Spinal cord (tissue), 10 donors: ENCODE data around the gene ATP5F1E. TPM values are rescaled to one million over a fixed set of nuclear protein-coding genes. Genes with fewer than 3 reads are reported as not detected.
"Not testable (repeated sequence)": the region's sequence is repeated elsewhere in the genome, so short reads cannot be mapped to it uniquely, and the experiment has no call there.

Experiments used
- DNase-seq, 6 donors: peaks; one replicate each; pipeline versions ENCODE4 v3.0.0 to v3.0.0-alpha.2; 2013 to 2015; ENCODE audit warnings: low spot score in 6 of 6, low read depth in 4 of 6
- H3K27ac ChIP-seq: one replicate; pipeline ENCODE4 v1.5.1; 2013; ENCODE audit warnings: low read depth, low read length, control low read depth
- H3K27me3 ChIP-seq: one replicate; pipeline ENCODE4 v1.6.1; 2013; ENCODE audit warnings: low read length; ENCODE audit not compliant: control insufficient read depth, insufficient read depth
- H3K36me3 ChIP-seq: one replicate; pipeline ENCODE4 v1.6.1; 2013; ENCODE audit warnings: low read length; ENCODE audit not compliant: control insufficient read depth, insufficient read depth
- H3K4me1 ChIP-seq: one replicate; pipeline ENCODE4 v1.6.1; 2013; ENCODE audit warnings: low read length; ENCODE audit not compliant: control insufficient read depth, insufficient read depth
- H3K4me3 ChIP-seq: one replicate; pipeline ENCODE4 v1.5.1; 2013; ENCODE audit warnings: low read depth, low read length, control low read depth
- H3K9me3 ChIP-seq: one replicate; pipeline ENCODE4 v1.6.1; 2013; ENCODE audit warnings: low read length; ENCODE audit not compliant: control insufficient read depth, insufficient read depth
- WGBS: methylation state at CpG from one replicate; pipeline ENCODE4 v1.1.5; 2013; ENCODE audit warnings: missing lambda C conversion rate; ENCODE audit not compliant: insufficient coverage; 5-methylcytosine and 5-hydroxymethylcytosine counted together
- polyA plus RNA-seq, 2 donors: library from polyadenylated mRNA; unstranded; fragments of 120-200 nt; gene quantifications; one replicate each; pipeline ENCODE4 v1.2.1, GENCODE V29; 2013; ENCODE audit not compliant: insufficient read length in 2 of 2
- total RNA-seq, 2 donors: library from RNA; depleted of rRNA in 1 of 2; stranded (reverse); fragments of 120-200 nt in 1 of 2; fragments of >200 nt in 1 of 2; gene quantifications; one replicate each; pipeline versions ENCODE4 v1.2.3 to v1.2.4, GENCODE V29; 2013 to 2014
- donor health status: healthy.

The ATP5F1E gene
- total and polyA plus RNA-seq, 4 donors = 30.7 to 270 (median 167) TPM

DNA sequence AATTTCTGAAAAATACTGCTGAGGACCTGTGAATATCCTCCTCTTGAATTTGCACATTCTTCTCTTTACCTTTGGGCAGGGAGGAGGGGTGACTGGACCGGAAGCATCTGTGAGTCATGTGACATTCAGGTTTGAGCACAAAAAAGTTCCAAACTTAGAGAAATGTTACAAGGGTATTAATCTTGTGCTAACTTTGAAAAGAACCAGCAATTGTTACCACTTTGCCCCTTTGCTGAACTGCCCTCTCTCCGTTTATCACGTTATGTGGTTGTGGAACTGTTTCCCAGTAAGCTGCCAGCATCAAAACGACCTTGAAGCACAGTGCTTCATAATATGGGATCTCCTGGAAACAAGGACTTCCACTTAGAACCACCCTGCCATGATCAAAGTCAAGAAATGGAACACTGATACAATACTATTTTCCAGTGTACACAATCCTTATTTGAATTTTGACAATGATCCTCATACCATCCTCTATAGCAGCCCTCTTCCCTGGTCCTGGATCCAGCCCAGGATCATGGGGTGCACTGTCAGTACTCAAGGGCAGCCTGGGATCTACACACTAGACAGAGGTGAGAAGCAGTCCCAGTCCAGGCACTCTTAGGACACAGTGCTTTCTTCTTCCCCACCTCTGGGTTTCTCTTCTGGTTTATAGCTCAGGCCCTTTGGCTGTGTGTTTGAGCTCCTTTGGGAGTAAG lies 15.2 kb downstream of the ATP5F1E start:
- Histone ChIP-seq H3K27ac (no peak overlapping the region), H3K4me1 (no peaks in the 10 kb centered on the region), H3K27me3 (no peaks in the 10 kb centered on the region), H3K4me3 (no peak overlapping the region), H3K9me3 (no peaks in the 10 kb centered on the region), H3K36me3 (peaks cover 19% of the 10 kb centered on the region)
- no peak for DNase-seq
- 70% methylated on average over 4 of the region's 4 CpGs for WGBS

- Histone ChIP-seq H3K9me3 (no peaks in the 10 kb centered on the region), H3K36me3 (peaks cover 19% of the 10 kb centered on the region), H3K4me1 (peaks cover 4% of the 10 kb centered on the region), H3K27me3 (no peaks in the 10 kb centered on the region), H3K27ac (no peak overlapping the region), H3K4me3 (no peak overlapping the region)
- no peak for DNase-seq
- 81% methylated on average over 15 of the region's 16 CpGs for WGBS
Measured at GRCh38 chr20:59015812-59016711, 16.1 kb downstream of the ATP5F1E start.

DNA sequence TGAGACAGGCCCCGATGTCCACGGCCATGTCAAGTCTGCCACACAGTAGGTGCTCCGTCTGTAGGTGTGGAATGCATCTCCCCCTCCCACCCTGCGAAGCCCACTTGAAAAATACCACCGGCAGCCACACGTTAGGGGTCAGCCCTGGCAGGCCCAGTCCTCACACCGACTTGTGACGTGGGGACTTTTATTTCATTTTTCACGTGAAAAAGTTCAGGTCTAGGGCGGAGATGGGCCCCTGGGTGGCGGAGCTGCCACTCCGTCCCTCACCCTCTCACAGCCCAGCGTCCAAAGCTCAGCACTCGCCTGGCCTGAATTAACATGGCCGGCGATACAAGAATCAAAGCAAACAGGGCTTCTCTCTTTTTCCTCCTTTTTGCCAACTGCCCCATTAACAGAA lies 16.7 kb downstream of the ATP5F1E start:
- Histone ChIP-seq H3K36me3 (peaks cover 19% of the 10 kb centered on the region), H3K27me3 (no peaks in the 10 kb centered on the region)

DNA sequence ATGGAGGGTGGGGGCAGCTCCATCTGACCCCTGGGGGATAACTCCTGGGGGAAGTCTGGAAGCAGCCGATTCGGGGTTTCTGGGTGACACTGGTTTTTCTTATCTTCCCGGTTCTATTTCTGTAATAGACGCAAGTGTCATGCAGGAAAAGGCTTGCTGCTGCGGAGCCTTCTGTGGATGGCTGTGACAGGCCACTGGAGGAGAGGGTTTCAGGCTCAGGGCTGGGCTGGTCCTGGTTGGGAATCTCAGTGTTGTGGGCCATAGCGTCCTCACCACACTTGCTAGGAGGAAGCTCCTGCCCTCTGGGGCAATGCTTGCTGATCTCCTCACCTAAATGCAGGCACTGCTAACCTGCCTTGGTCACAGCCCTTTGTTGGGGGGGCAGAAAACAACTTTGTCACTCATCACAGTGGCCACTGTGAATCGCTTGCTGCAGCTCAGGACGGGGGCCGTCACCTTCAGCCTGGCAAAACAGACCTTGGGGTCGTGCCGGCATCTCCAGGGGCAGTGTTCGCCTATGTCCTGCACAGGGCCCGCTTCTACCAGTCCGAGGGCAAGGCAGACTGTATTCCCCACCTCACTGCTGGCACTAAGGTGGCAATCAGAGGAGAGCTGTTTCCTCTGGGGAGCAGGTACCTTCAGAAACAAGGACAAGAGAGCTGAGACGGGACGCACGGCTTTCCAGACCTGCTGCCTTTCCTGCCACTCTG lies 17.3 kb downstream of the ATP5F1E start:
- no peak for DNase-seq
- Histone ChIP-seq H3K36me3 (peaks cover 19% of the 10 kb centered on the region), H3K4me3 (no peak overlapping the region), H3K4me1 (peaks cover 13% of the 10 kb centered on the region), H3K27ac (no peak overlapping the region), H3K27me3 (no peaks in the 10 kb centered on the region), H3K9me3 (no peaks in the 10 kb centered on the region)
- WGBS = 93% methylated on average over 17 of the region's 17 CpGs

More for the DNA sequence above, 16.7 kb downstream of the ATP5F1E start:
- DNase-seq = no peak
- Histone ChIP-seq H3K4me1 (peaks cover 10% of the 10 kb centered on the region), H3K9me3 (no peaks in the 10 kb centered on the region), H3K27ac (no peak overlapping the region), H3K4me3 (no peak overlapping the region)
- WGBS = 84% methylated on average over 11 of the region's 16 CpGs

DNA sequence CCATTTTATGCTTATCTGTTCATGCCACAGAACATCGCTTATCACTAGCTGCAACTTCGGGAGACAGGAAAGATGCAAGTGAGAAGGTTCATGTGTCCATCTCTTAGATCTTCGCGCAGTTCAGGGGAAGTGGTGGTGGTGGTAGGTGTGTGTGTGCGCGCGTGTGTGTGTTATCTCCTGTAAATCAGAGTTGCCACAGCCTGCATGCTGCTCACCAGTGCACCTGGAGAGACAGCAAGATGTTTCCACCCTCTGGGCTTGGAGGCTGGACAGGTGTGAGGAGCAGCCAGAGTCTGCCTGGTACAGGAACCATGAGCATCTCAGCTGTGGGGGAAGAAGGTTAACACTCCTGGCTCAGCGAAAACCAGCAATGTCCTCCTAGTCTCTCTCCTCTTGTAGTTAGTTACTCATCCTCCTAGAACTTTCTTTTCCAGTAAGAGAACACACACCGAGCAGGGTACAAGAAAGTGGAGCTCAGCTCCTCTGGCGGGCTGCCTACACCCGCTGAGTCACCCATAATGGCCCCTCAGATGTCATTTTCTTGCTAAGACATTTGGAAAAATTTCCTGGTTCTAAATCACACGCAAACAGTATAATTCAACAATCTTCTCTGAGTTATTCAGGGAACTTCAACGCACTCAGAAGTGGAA lies 18.1 kb downstream of the ATP5F1E start:
- Histone ChIP-seq H3K9me3 (no peaks in the 10 kb centered on the region), H3K4me1 (peaks cover 13% of the 10 kb centered on the region), H3K4me3 (no peak overlapping the region), H3K27ac (no peak overlapping the region), H3K27me3 (no peaks in the 10 kb centered on the region), H3K36me3 (peaks cover 17% of the 10 kb centered on the region)
- no peak for DNase-seq
- WGBS = 80% methylated on average over 12 of the region's 13 CpGs

GRCh38 chr20:59013031-59013951 lies 18.8 kb downstream of the ATP5F1E start:
- no peak for DNase-seq
- no peaks in the 10 kb centered on the region for H3K27me3 ChIP-seq
- peaks cover 13% of the 10 kb centered on the region for H3K36me3 ChIP-seq
- H3K9me3 ChIP-seq = no peaks in the 10 kb centered on the region
- peaks cover 13% of the 10 kb centered on the region for H3K4me1 ChIP-seq
- no peak overlapping the region for H3K27ac ChIP-seq
- no peak overlapping the region for H3K4me3 ChIP-seq
- 76% methylated on average over 12 of the region's 17 CpGs for WGBS

GRCh38 chr20:59011874-59012157 lies 20.3 kb downstream of the ATP5F1E start:
- H3K9me3 ChIP-seq, H3K4me3 ChIP-seq, DNase-seq, H3K27me3 ChIP-seq, H3K27ac ChIP-seq: not testable (repeated sequence)
- H3K4me1 ChIP-seq = peaks cover 19% of the 10 kb centered on the region
- WGBS = 96% methylated on average over 2 of the region's 3 CpGs
- H3K36me3 ChIP-seq = peaks cover 13% of the 10 kb centered on the region

DNA sequence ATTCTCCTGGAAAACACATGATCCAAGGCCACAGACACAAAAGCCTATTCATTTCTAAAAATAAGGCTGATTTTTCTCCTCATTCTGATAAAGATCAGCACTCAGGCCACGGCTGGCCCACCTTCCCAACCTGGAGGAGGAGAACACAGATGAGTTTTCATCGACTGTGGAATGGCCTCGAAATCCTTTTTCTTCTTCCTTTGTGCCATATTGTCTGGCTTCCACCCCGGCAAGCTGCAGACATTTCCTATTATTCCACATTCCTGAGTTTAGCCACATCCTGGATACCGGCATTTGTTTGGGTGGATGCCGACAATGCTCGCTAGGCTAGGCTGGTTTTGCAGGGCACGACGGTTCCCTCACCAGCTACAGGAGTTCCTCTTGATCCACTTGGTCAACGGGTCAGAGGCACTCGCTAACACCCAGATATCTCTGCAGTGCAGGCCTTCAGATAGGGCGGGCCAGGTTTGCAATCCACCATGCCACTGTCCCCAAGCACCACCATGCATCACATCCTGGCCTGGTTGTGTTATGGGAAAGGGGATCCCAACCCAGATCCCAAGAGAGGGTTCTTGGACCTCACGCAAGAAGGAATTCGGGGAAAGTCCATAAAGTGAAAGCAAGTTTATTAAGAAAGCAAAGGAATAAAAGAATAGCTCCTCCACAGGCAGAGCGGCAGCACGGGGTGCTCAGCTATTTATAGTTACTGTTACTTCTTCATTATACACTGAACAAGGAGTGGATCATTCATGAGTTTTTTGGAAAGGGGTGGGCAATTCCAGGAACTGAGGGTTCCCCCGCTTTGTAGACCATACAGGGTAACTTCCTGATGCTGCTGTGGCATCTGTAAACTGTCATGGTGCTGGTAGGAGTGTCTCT lies 20.9 kb downstream of the ATP5F1E start:
- H3K27me3 ChIP-seq = peaks cover 2% of the 10 kb centered on the region
- H3K4me3 ChIP-seq = no peak overlapping the region
- H3K36me3 ChIP-seq = peaks cover 13% of the 10 kb centered on the region
- H3K9me3 ChIP-seq = no peaks in the 10 kb centered on the region
- WGBS = 38% methylated on average over 9 of the region's 17 CpGs
- peaks cover 24% of the 10 kb centered on the region for H3K4me1 ChIP-seq
- peak in 1 of 6 donors; percentile 29 for DNase-seq
- no peak overlapping the region for H3K27ac ChIP-seq
